Neural crest cell (in vitro differentiated cells): Measurements from ENCODE around the gene PAQR7. TPM values are rescaled to one million over a fixed set of nuclear protein-coding genes. Genes with fewer than 3 reads are reported as not detected.
A peak's percentile ranks its signal among the peaks of the same experiment; 100 is the strongest.

Experiments used
- DNase-seq: peaks from one replicate; pipeline ENCODE4 v3.0.0; 2021; ENCODE audit warnings: low read depth, mixed read lengths, low spot score
- H3K27ac Mint-ChIP-seq: one replicate; pipeline ENCODE4 v1.8.0; 2021; ENCODE audit warnings: mild to moderate bottlenecking, mixed read lengths; ENCODE audit not compliant: unreplicated experiment
- H3K27me3 Mint-ChIP-seq: 2 replicates; pipeline ENCODE4 v1.8.0; 2021; ENCODE audit warnings: low read depth, mild to moderate bottlenecking, mixed read lengths
- H3K36me3 Mint-ChIP-seq: 2 replicates; pipeline ENCODE4 v1.8.0; 2021; ENCODE audit warnings: low read depth, mild to moderate bottlenecking, mixed read lengths
- H3K4me1 Mint-ChIP-seq: 2 replicates; pipeline ENCODE4 v1.8.0; 2021; ENCODE audit warnings: mixed read lengths
- H3K4me3 Mint-ChIP-seq: one replicate; pipeline ENCODE4 v1.8.0; 2021; ENCODE audit warnings: mild to moderate bottlenecking, mixed read lengths
- H3K9me3 Mint-ChIP-seq: 2 replicates; pipeline ENCODE4 v1.8.0; 2021; ENCODE audit warnings: mixed read lengths
- CTCF ChIP-seq: fragments of 200-600 bp; sonication (generic); conservative IDR thresholded peaks from 2 replicates; pipeline ENCODE4 v1.5.0; 2021; ENCODE audit warnings: antibody characterized with exemption, mild to moderate bottlenecking
- long read RNA-seq: library from polyadenylated mRNA; unstranded; transcript quantifications from one replicate; pipeline ENCODE4 v2.0.0, GENCODE V29; 2020
- total RNA-seq: library from RNA; stranded (reverse); gene quantifications from 2 replicates; pipeline ENCODE4 v1.2.1, GENCODE V29; 2021

The PAQR7 gene
- 12.7 and 13.3 TPM in 2 replicates for total RNA-seq
- long read RNA-seq, partial matches to known transcripts = 0 of 1 reads
- long read RNA-seq, other reads (novel, unspliced or antisense) = 1 of 1 reads

GRCh38 chr1:25875154-25875855 lies at the start of gene PAQR7:
TSS of gene PAQR7 (minus strand) at chr1:25875708. CDS start at chr1:25863839, 11,869 bp downstream.
- Mint-ChIP-seq H3K27ac (no peak within 1 kb of the TSS), H3K27me3 (peaks cover 3% of the 10 kb centered on the region), H3K4me3 (peak within 1 kb of the TSS; percentile 90), H3K36me3 (no peaks in the 10 kb centered on the region), H3K9me3 (no peaks in the 10 kb centered on the region), H3K4me1 (peaks cover 15% of the 10 kb centered on the region)
- peak; percentile 56 for DNase-seq
- TF ChIP-seq CTCF = no peak

GRCh38 chr1:25924454-25924853 lies 48.9 kb upstream of the PAQR7 start:
- no peak for TF ChIP-seq CTCF
- H3K9me3 Mint-ChIP-seq = no peaks in the 10 kb centered on the region
- no peak overlapping the region for H3K4me3 Mint-ChIP-seq
- no peaks in the 10 kb centered on the region for H3K36me3 Mint-ChIP-seq
- H3K27ac Mint-ChIP-seq = no peak overlapping the region
- peaks cover 21% of the 10 kb centered on the region for H3K27me3 Mint-ChIP-seq
- H3K4me1 Mint-ChIP-seq = peaks cover 47% of the 10 kb centered on the region
- no peak for DNase-seq

- Mint-ChIP-seq H3K27ac (no peak overlapping the region), H3K27me3 (peaks cover 21% of the 10 kb centered on the region), H3K4me3 (peak overlapping the region; percentile 80), H3K4me1 (peaks cover 47% of the 10 kb centered on the region), H3K9me3 (no peaks in the 10 kb centered on the region), H3K36me3 (no peaks in the 10 kb centered on the region)
- no peak for DNase-seq
- TF ChIP-seq CTCF = no peak
Observed at GRCh38 chr1:25922971-25923552, 47.6 kb upstream of the PAQR7 start.

- peak overlapping the region; percentile 50 for H3K27ac Mint-ChIP-seq
- H3K4me3 Mint-ChIP-seq = peak overlapping the region; percentile 84
- H3K9me3 Mint-ChIP-seq = no peaks in the 10 kb centered on the region
- H3K4me1 Mint-ChIP-seq = peaks cover 44% of the 10 kb centered on the region
- TF ChIP-seq CTCF = no peak
- DNase-seq = peak; percentile 42
- H3K27me3 Mint-ChIP-seq = peaks cover 21% of the 10 kb centered on the region
- no peaks in the 10 kb centered on the region for H3K36me3 Mint-ChIP-seq
Observed at GRCh38 chr1:25922056-25922970, 46.8 kb upstream of the PAQR7 start.

- Mint-ChIP-seq H3K4me3 (no peak overlapping the region), H3K27ac (no peak overlapping the region), H3K27me3 (peaks cover 17% of the 10 kb centered on the region), H3K9me3 (no peaks in the 10 kb centered on the region), H3K36me3 (no peaks in the 10 kb centered on the region), H3K4me1 (peaks cover 41% of the 10 kb centered on the region)
- no peak for DNase-seq
- no peak for TF ChIP-seq CTCF
Observed at GRCh38 chr1:25918615-25919014, 43.1 kb upstream of the PAQR7 start.
